Measurements from ENCODE around the gene HNMT. TPM values are rescaled to one million over a fixed set of nuclear protein-coding genes. Genes with fewer than 3 reads are reported as not detected.

HNMT gene
- total RNA-seq, 4 donors from 2014 or later = 11.2 to 25.5 (median 21.6) TPM

DNA sequence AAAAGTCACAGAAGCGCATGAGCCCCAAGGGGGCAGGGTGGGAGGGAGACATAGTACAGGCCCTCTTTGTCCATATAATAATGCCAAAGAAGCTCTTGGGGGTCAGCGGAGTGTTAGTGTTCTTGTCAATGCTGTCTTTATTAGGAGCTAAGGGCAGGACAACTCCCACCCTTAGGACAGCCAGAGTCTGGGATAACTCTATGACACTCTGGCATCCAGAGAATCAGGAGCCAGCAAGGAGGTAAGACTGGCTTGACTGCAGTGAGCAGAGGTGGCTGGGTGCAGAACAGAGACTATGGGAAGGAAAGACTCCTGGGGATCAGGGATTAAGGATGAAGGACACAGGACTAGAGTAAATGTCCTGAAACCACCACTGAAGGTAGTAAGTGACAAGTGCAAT, 19.0 kb upstream of the HNMT start:
- 58% methylated on average over 2 of the region's 2 CpGs for WGBS
- peak; percentile 62 for DNase-seq (ENCODE audit: extremely low spot score)
- no peak overlapping the region for H3K4me3 ChIP-seq
- intact Hi-C loops (cut with DNase I) = no loop called here
- no peak for TF ChIP-seq POLR2A (IDR thresholded peaks at IDR 0.05; ENCODE audit: low read depth)
- no peak for TF ChIP-seq POLR2AphosphoS5 (IDR thresholded peaks at IDR 0.05)
- TF ChIP-seq, protein P1, sequence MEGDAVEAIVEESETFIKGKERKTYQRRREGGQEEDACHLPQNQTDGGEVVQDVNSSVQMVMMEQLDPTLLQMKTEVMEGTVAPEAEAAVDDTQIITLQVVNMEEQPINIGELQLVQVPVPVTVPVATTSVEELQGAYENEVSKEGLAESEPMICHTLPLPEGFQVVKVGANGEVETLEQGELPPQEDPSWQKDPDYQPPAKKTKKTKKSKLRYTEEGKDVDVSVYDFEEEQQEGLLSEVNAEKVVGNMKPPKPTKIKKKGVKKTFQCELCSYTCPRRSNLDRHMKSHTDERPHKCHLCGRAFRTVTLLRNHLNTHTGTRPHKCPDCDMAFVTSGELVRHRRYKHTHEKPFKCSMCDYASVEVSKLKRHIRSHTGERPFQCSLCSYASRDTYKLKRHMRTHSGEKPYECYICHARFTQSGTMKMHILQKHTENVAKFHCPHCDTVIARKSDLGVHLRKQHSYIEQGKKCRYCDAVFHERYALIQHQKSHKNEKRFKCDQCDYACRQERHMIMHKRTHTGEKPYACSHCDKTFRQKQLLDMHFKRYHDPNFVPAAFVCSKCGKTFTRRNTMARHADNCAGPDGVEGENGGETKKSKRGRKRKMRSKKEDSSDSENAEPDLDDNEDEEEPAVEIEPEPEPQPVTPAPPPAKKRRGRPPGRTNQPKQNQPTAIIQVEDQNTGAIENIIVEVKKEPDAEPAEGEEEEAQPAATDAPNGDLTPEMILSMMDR (IDR thresholded peaks at IDR 0.05) = no peak
- no peak for TF ChIP-seq EP300 (IDR thresholded peaks at IDR 0.05)
- no peaks in the 10 kb centered on the region for H3K36me3 ChIP-seq
- H3K9me3 ChIP-seq = no peaks in the 10 kb centered on the region
- H3K27me3 ChIP-seq = no peaks in the 10 kb centered on the region
- H3K27ac ChIP-seq (replicated peaks in 1 of 4) = no peak overlapping the region
- H3K4me1 ChIP-seq = no peaks in the 10 kb centered on the region

DNA sequence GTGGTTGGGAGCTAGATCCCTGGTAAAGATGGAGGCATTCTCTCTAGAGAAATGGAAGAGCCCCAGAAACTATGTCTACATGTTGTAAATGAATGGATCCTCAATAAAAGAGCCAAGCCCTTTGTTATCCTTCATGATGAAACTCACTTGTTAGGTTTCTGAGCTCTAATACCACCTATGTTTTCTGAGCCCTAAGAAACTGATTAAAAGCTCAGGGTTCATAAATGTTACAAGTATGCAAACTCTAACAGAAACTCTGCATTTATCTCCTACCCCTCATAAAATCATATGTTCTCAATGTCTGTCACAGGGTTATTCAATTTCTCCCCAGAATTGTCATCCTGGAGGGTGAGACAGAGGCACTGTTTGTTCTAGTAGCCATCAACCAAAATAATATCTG, 18.0 kb upstream of the HNMT start:
- H3K27ac ChIP-seq (replicated peaks in 1 of 4) = no peak overlapping the region
- H3K36me3 ChIP-seq = no peaks in the 10 kb centered on the region
- intact Hi-C loops (cut with DNase I) = no loop called here
- H3K4me1 ChIP-seq = no peaks in the 10 kb centered on the region
- no peaks in the 10 kb centered on the region for H3K27me3 ChIP-seq
- no peak for DNase-seq (ENCODE audit: extremely low spot score)
- TF ChIP-seq EP300 (IDR thresholded peaks at IDR 0.05) = no peak
- TF ChIP-seq POLR2AphosphoS5 (IDR thresholded peaks at IDR 0.05) = no peak
- TF ChIP-seq, protein P1 (IDR thresholded peaks at IDR 0.05) = no peak
- no peak for TF ChIP-seq POLR2A (IDR thresholded peaks at IDR 0.05; ENCODE audit: low read depth)
- no peaks in the 10 kb centered on the region for H3K9me3 ChIP-seq
- H3K4me3 ChIP-seq = no peak overlapping the region

DNA sequence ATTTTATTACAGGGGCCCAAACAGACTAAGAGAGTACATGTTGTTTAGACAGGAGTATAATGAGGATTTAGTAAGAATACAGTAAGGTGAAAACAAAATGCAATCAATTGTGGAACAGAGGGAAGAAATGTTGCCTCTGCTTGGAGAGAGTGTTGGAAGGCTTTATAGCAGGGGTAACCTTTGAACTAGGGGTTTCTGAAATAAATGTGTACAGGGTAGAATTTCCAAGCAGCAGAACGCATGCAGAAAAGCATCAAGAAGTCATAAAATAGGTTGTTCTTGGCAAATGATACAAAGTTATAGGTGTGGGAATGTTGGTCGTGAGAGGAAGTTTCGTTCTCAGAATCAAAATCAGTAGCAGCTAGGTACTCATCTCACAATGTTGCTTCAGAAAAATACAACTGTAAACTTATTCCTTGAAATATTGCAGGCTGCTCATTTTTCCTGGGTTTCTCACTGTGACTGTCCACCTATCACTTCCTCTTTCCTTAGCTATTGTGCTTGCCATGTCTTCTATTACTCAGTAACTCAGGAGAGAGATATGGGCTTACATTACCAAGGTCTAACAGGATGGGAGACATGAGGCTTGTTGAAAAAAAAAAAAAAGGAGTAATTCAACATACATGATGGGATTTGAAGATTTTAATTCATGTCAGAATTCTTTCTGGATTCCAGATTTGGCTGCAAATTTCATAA, 17.1 kb upstream of the HNMT start:
- no peak overlapping the region for H3K27ac ChIP-seq (replicated peaks in 1 of 4)
- intact Hi-C loops (cut with DNase I) = no loop called here
- no peaks in the 10 kb centered on the region for H3K9me3 ChIP-seq
- no peak for DNase-seq (ENCODE audit: extremely low spot score)
- TF ChIP-seq POLR2A (IDR thresholded peaks at IDR 0.05; ENCODE audit: low read depth) = no peak
- TF ChIP-seq EP300 (IDR thresholded peaks at IDR 0.05) = no peak
- TF ChIP-seq, protein P1 (IDR thresholded peaks at IDR 0.05) = no peak
- no peak for TF ChIP-seq POLR2AphosphoS5 (IDR thresholded peaks at IDR 0.05)
- no peaks in the 10 kb centered on the region for H3K4me1 ChIP-seq
- H3K36me3 ChIP-seq = no peaks in the 10 kb centered on the region
- H3K4me3 ChIP-seq = no peak overlapping the region
- 92% methylated on average over 3 of the region's 3 CpGs for WGBS
- H3K27me3 ChIP-seq = no peaks in the 10 kb centered on the region

DNA sequence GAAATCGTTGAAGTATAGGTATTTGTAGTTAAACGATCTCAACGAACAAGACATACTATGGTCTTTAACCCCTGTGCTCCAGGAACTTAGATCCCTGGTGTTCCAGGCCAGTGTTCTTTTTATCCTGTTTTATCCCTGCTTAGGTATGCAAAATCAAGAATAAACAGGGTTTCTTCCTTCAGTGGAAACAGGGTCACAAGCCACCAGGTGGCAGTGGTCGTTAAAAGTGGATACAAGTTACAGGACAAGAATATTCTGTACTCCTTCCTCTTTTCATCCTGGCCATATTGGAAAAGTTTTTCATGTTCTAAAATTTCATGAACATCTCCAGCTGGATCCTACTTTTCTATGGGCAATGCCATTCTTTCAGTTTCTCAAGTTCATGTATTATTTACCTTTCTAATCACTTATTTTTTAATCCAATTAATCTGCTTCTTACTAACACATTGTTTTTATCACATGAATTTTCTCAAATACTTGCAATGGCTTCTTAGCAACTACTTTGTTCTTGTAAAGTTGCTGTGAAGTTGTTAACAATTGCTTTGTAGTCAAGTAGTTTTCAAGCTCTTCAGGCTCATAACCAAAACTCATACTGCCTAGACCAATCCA, 16.4 kb upstream of the HNMT start:
- 50% methylated on average over 4 of the region's 4 CpGs for WGBS
- H3K9me3 ChIP-seq = no peaks in the 10 kb centered on the region
- DNase-seq (ENCODE audit: extremely low spot score) = no peak
- TF ChIP-seq POLR2A (IDR thresholded peaks at IDR 0.05; ENCODE audit: low read depth) (no peak), POLR2AphosphoS5 (IDR thresholded peaks at IDR 0.05) (no peak), EP300 (IDR thresholded peaks at IDR 0.05) (no peak)
- TF ChIP-seq, protein P1 (IDR thresholded peaks at IDR 0.05) = peak; percentile 55 to 67 (median 59)
- no peaks in the 10 kb centered on the region for H3K27me3 ChIP-seq
- H3K4me3 ChIP-seq = no peak overlapping the region
- H3K27ac ChIP-seq (replicated peaks in 1 of 4) = no peak overlapping the region
- H3K36me3 ChIP-seq = no peaks in the 10 kb centered on the region
- no peaks in the 10 kb centered on the region for H3K4me1 ChIP-seq
- intact Hi-C loops (cut with DNase I) = no loop called here
